Peyer's patch (tissue), 4 donors: ENCODE measurements around the gene CNGA2. TPM values are rescaled to one million over a fixed set of nuclear protein-coding genes. Genes with fewer than 3 reads are reported as not detected.

Source experiments
- DNase-seq, 3 donors: peaks; one replicate each; pipeline ENCODE4 v3.0.0-alpha.2; 2017 to 2019
- H3K27ac ChIP-seq, 4 donors: fragments of 200-600 bp; sonication (generic); one replicate each; pipeline ENCODE4 v1.5.1; 2016 to 2019
- H3K27me3 ChIP-seq, 2 donors: fragments of 200-600 bp; sonication (generic); one replicate each; pipeline ENCODE4 v1.5.1; 2019
- H3K36me3 ChIP-seq, 3 donors: fragments of 200-600 bp; sonication (generic); one replicate each; pipeline ENCODE4 v1.5.1; 2016 to 2019
- H3K4me1 ChIP-seq, 4 donors: fragments of 200-600 bp; sonication (generic); one replicate each; pipeline ENCODE4 v1.5.1; 2016 to 2019
- H3K4me3 ChIP-seq, 4 donors: fragments of 200-600 bp; sonication (generic); 1 replicate in 3 of 4; 2 replicates in 1 of 4; pipeline ENCODE4 v1.5.1; 2016 to 2019; ENCODE audit warnings: mild to moderate bottlenecking in 1 of 4
- H3K9me3 ChIP-seq, 4 donors: fragments of 200-600 bp; sonication (generic); one replicate each; pipeline ENCODE4 v1.5.1; 2016 to 2019; ENCODE audit warnings: mild to moderate bottlenecking in 1 of 4
- POLR2A ChIP-seq, 2 donors: fragments of 450-650 bp; IDR thresholded peaks; one replicate each; pipeline ENCODE4 v1.5.1; 2017; ENCODE audit warnings: antibody characterized with exemption in 2 of 2, mild to moderate bottlenecking in 2 of 2, moderate library complexity in 2 of 2
- total RNA-seq, 4 donors: library from RNA; depleted of rRNA; stranded (reverse); fragments of >200 nt; gene quantifications; one replicate each; pipeline ENCODE4 v1.1.0, GENCODE V29; 2016
- TF ChIP-seq, protein P1 (sequence below), 6 experiments: fragments of 450-650 bp in 4 of 6; fragments of 200-600 bp in 2 of 6; sonication (generic) in 1 of 6; IDR thresholded peaks; one replicate each; pipeline ENCODE4 v1.5.1; 2017 to 2019; ENCODE audit warnings: antibody characterized with exemption in 6 of 6, mild to moderate bottlenecking in 3 of 6, moderate library complexity in 1 of 6

CNGA2 gene
- total RNA-seq, 4 donors from 2014 or later, result not detected

GRCh38 chrX:151762802-151763201 is 28.3 kb downstream of the CNGA2 start:
- no peak for DNase-seq
- TF ChIP-seq, protein P1, sequence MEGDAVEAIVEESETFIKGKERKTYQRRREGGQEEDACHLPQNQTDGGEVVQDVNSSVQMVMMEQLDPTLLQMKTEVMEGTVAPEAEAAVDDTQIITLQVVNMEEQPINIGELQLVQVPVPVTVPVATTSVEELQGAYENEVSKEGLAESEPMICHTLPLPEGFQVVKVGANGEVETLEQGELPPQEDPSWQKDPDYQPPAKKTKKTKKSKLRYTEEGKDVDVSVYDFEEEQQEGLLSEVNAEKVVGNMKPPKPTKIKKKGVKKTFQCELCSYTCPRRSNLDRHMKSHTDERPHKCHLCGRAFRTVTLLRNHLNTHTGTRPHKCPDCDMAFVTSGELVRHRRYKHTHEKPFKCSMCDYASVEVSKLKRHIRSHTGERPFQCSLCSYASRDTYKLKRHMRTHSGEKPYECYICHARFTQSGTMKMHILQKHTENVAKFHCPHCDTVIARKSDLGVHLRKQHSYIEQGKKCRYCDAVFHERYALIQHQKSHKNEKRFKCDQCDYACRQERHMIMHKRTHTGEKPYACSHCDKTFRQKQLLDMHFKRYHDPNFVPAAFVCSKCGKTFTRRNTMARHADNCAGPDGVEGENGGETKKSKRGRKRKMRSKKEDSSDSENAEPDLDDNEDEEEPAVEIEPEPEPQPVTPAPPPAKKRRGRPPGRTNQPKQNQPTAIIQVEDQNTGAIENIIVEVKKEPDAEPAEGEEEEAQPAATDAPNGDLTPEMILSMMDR (IDR thresholded peaks at IDR 0.05), result no peak
- no peak for TF ChIP-seq POLR2A (IDR thresholded peaks at IDR 0.05)
- no peaks in the 10 kb centered on the region for H3K4me1 ChIP-seq

GRCh38 chrX:151763711-151764110 is 29.2 kb downstream of the CNGA2 start:
- Histone ChIP-seq H3K27me3 (no peaks in the 10 kb centered on the region), H3K4me1 (no peaks in the 10 kb centered on the region), H3K27ac (no peak overlapping the region), H3K4me3 (no peak overlapping the region), H3K9me3 (no peaks in the 10 kb centered on the region), H3K36me3 (no peaks in the 10 kb centered on the region)
- DNase-seq, result no peak
- no peak for TF ChIP-seq POLR2A (IDR thresholded peaks at IDR 0.05)
- TF ChIP-seq, protein P1 (IDR thresholded peaks at IDR 0.05), result no peak

More at GRCh38 chrX:151762802-151763201, 28.3 kb downstream of the CNGA2 start:
- H3K27me3 ChIP-seq, result no peaks in the 10 kb centered on the region
- H3K36me3 ChIP-seq, result no peaks in the 10 kb centered on the region
- H3K27ac ChIP-seq, result no peak overlapping the region
- H3K9me3 ChIP-seq, result no peaks in the 10 kb centered on the region
- no peak overlapping the region for H3K4me3 ChIP-seq

GRCh38 chrX:151765026-151765425 is 30.5 kb downstream of the CNGA2 start:
- Histone ChIP-seq H3K9me3 (no peaks in the 10 kb centered on the region), H3K36me3 (no peaks in the 10 kb centered on the region), H3K27me3 (no peaks in the 10 kb centered on the region), H3K4me1 (no peaks in the 10 kb centered on the region), H3K4me3 (no peak overlapping the region), H3K27ac (no peak overlapping the region)
- TF ChIP-seq, protein P1 (IDR thresholded peaks at IDR 0.05), result no peak
- no peak for TF ChIP-seq POLR2A (IDR thresholded peaks at IDR 0.05)
- DNase-seq, result no peak

DNA sequence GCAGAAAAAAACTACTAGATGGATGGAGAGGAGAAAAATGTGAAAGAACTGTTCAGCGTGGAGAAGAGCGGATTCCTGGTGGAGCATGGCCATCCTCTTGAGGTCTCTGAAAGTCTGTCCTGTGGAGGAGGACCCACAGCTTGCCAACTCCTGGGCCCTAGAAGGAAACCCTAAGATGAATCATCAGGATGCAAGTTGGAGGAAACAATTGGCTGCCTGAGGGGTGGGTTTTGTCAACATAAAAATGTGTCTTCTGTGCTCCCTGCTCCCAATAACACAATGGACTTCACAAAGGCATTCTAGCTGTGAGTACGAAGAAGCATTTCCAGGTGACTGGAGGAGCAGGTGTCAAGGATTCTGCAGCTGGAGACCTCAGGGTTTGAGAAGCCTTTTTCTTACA is 37.2 kb downstream of the CNGA2 start:
- H3K27ac ChIP-seq, result no peak overlapping the region
- no peak for TF ChIP-seq POLR2A (IDR thresholded peaks at IDR 0.05)
- TF ChIP-seq, protein P1 (IDR thresholded peaks at IDR 0.05), result no peak
- DNase-seq, result no peak
- no peaks in the 10 kb centered on the region for H3K9me3 ChIP-seq
- no peaks in the 10 kb centered on the region for H3K4me1 ChIP-seq
- H3K4me3 ChIP-seq, result no peak overlapping the region
- no peaks in the 10 kb centered on the region for H3K36me3 ChIP-seq
- no peaks in the 10 kb centered on the region for H3K27me3 ChIP-seq

- Histone ChIP-seq H3K27me3 (no peaks in the 10 kb centered on the region), H3K9me3 (no peaks in the 10 kb centered on the region), H3K27ac (no peak overlapping the region), H3K36me3 (no peaks in the 10 kb centered on the region), H3K4me3 (no peak overlapping the region), H3K4me1 (no peaks in the 10 kb centered on the region)
- DNase-seq, result no peak
- TF ChIP-seq POLR2A (IDR thresholded peaks at IDR 0.05), result no peak
- TF ChIP-seq, protein P1 (IDR thresholded peaks at IDR 0.05), result no peak
Measured at GRCh38 chrX:151773434-151773833, 38.9 kb downstream of the CNGA2 start.

DNA sequence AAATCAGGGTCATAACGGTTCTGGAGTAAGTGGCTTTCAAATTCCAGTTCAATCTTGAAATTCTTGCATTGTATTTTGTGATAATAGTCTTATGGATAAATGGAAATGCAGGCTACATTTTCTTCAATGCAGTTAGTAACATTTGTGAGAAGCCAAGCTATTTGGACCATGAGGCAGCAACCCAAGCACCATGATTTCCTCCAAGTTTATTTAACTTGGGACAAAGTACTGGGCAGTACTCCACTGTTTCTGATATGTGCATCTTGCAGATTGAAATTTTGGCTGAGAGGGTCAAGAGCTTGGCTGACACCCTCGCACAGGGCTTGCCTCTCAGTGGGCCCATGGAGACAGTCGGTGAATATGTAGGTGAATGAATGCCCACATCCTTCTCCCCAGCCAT is 39.9 kb downstream of the CNGA2 start:
- no peak overlapping the region for H3K4me3 ChIP-seq
- no peak overlapping the region for H3K27ac ChIP-seq
- no peak for DNase-seq
- TF ChIP-seq, protein P1 (IDR thresholded peaks at IDR 0.05), result no peak
- no peak for TF ChIP-seq POLR2A (IDR thresholded peaks at IDR 0.05)
- no peaks in the 10 kb centered on the region for H3K4me1 ChIP-seq
- H3K27me3 ChIP-seq, result no peaks in the 10 kb centered on the region
- no peaks in the 10 kb centered on the region for H3K9me3 ChIP-seq
- H3K36me3 ChIP-seq, result no peaks in the 10 kb centered on the region
